Activated T-helper 2 cell treated with anti-CD3 and anti-CD28 coated beads, Interferon-gamma antibody, Interleukin-2, Interleukin-4, amounts not matched to agents 10 μg/mL and 5 μg/mL and 100 μg/mL, durations not matched to agents 14 hours and 24 hours and 36 hours (primary cell): ENCODE data around the gene SEMA6B. TPM values are rescaled to one million over a fixed set of nuclear protein-coding genes. Genes with fewer than 3 reads are reported as not detected.
A peak's percentile ranks its signal among the peaks of the same experiment; 100 is the strongest.

Experiments used
- DNase-seq: peaks from one replicate; pipeline ENCODE4 v3.0.0; 2021; ENCODE audit warnings: low spot score
- H3K27ac Mint-ChIP-seq: one replicate; pipeline ENCODE4 v1.8.0; 2021; ENCODE audit warnings: mixed read lengths
- H3K27me3 Mint-ChIP-seq: one replicate; pipeline ENCODE4 v1.8.0; 2021; ENCODE audit warnings: low read depth, mixed read lengths
- H3K36me3 Mint-ChIP-seq: one replicate; pipeline ENCODE4 v1.8.0; 2021; ENCODE audit warnings: low read depth, mixed read lengths
- H3K4me1 Mint-ChIP-seq: one replicate; pipeline ENCODE4 v1.8.0; 2021; ENCODE audit warnings: low read depth, mixed read lengths
- H3K4me3 Mint-ChIP-seq: one replicate; pipeline ENCODE4 v1.8.0; 2021; ENCODE audit warnings: low read depth, mild to moderate bottlenecking, moderate library complexity, mixed read lengths
- H3K9me3 Mint-ChIP-seq: one replicate; pipeline ENCODE4 v1.8.0; 2021; ENCODE audit warnings: mixed read lengths
- intact Hi-C: fragments of 100-400 bp; cut with micrococcal nuclease; formaldehyde crosslinking; loops from one replicate; pipeline ENCODE4 v1.15.1; 2023
- total RNA-seq: library from RNA; stranded (reverse); gene quantifications from 2 replicates; pipeline ENCODE4 v1.2.3, GENCODE V29; 2022

Gene SEMA6B
- total RNA-seq, 1 donor from 2014 or later, result not detected

- DNase-seq, result no peak
- peaks cover 3% of the 10 kb centered on the region for H3K36me3 Mint-ChIP-seq
- no peaks in the 10 kb centered on the region for H3K9me3 Mint-ChIP-seq
- intact Hi-C loops, result no loop called here
- H3K27me3 Mint-ChIP-seq, result no peaks in the 10 kb centered on the region
- H3K27ac Mint-ChIP-seq, result no peak overlapping the region
- H3K4me3 Mint-ChIP-seq, result no peak overlapping the region
- H3K4me1 Mint-ChIP-seq, result peaks cover 6% of the 10 kb centered on the region
Measured at GRCh38 chr19:4508698-4509097, 50.8 kb downstream of the SEMA6B start.

GRCh38 chr19:4507804-4508203 is 51.7 kb downstream of the SEMA6B start:
- Mint-ChIP-seq H3K36me3 (peaks cover 3% of the 10 kb centered on the region), H3K27me3 (no peaks in the 10 kb centered on the region), H3K4me1 (peaks cover 6% of the 10 kb centered on the region), H3K27ac (no peak overlapping the region), H3K9me3 (no peaks in the 10 kb centered on the region), H3K4me3 (no peak overlapping the region)
- intact Hi-C loops, result no loop called here
- DNase-seq, result no peak

DNA sequence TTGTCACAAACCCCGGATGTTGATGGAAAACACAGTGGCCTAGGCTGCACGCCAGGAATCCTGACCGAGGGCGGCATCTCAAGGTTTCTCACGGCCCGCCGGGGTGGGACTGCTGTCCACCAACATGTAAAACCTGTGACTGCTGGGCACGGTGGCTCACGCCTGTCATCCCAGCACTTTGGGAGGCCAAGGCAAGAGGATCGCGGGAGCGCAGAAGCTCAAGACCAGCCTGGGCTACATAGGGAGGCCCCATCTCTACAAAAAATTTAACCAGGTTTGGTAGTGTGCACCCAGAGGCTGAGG is 52.4 kb downstream of the SEMA6B start:
- no peak overlapping the region for H3K4me3 Mint-ChIP-seq
- DNase-seq, result no peak
- H3K4me1 Mint-ChIP-seq, result peaks cover 6% of the 10 kb centered on the region
- no peaks in the 10 kb centered on the region for H3K27me3 Mint-ChIP-seq
- intact Hi-C loops, result no loop called here
- H3K9me3 Mint-ChIP-seq, result no peaks in the 10 kb centered on the region
- peaks cover 3% of the 10 kb centered on the region for H3K36me3 Mint-ChIP-seq
- no peak overlapping the region for H3K27ac Mint-ChIP-seq

- Mint-ChIP-seq H3K4me3 (no peak overlapping the region), H3K9me3 (no peaks in the 10 kb centered on the region), H3K27ac (peak overlapping the region; percentile 74), H3K36me3 (peaks cover 3% of the 10 kb centered on the region), H3K4me1 (peaks cover 6% of the 10 kb centered on the region), H3K27me3 (no peaks in the 10 kb centered on the region)
- intact Hi-C loops, result no loop called here
- DNase-seq, result no peak
Measured at GRCh38 chr19:4506449-4507149, 52.9 kb downstream of the SEMA6B start.

GRCh38 chr19:4505570-4506448 is 53.7 kb downstream of the SEMA6B start:
- H3K27ac Mint-ChIP-seq, result peak overlapping the region; percentile 74
- no peaks in the 10 kb centered on the region for H3K27me3 Mint-ChIP-seq
- no peak for DNase-seq
- no peaks in the 10 kb centered on the region for H3K9me3 Mint-ChIP-seq
- H3K4me3 Mint-ChIP-seq, result no peak overlapping the region
- intact Hi-C loops, result no loop called here
- H3K4me1 Mint-ChIP-seq, result peaks cover 6% of the 10 kb centered on the region
- H3K36me3 Mint-ChIP-seq, result peaks cover 3% of the 10 kb centered on the region

GRCh38 chr19:4504891-4505569 is 54.5 kb downstream of the SEMA6B start:
- Mint-ChIP-seq H3K4me3 (no peak overlapping the region), H3K27ac (peak overlapping the region; percentile 38), H3K27me3 (no peaks in the 10 kb centered on the region), H3K9me3 (no peaks in the 10 kb centered on the region), H3K36me3 (peaks cover 3% of the 10 kb centered on the region), H3K4me1 (peaks cover 6% of the 10 kb centered on the region)
- intact Hi-C loops, result no loop called here
- DNase-seq, result no peak

GRCh38 chr19:4504297-4504701 is 55.2 kb downstream of the SEMA6B start:
- H3K4me3 Mint-ChIP-seq, result no peak overlapping the region
- H3K27me3 Mint-ChIP-seq, result no peaks in the 10 kb centered on the region
- H3K4me1 Mint-ChIP-seq, result peaks cover 6% of the 10 kb centered on the region
- H3K9me3 Mint-ChIP-seq, result no peaks in the 10 kb centered on the region
- H3K36me3 Mint-ChIP-seq, result peaks cover 5% of the 10 kb centered on the region
- intact Hi-C loops, result no loop called here
- DNase-seq, result no peak
- no peak overlapping the region for H3K27ac Mint-ChIP-seq

DNA sequence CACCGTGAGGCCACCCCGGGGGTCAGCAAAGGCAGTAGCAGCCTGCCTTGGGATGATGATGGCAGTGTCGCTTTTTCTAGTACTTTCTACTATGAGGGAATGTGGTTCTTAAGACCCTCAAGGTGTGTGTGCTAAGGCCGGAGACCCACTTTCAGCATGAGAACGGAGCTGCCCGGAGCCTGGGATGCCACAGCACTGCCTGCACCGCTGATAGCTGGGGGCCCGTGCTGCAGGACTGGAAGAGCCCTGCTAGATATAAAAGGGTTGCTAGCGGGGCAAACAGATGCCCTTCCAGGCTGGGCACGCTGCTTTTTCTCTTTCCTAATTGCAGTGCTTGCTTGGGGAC is 55.7 kb downstream of the SEMA6B start:
- Mint-ChIP-seq H3K36me3 (peaks cover 6% of the 10 kb centered on the region), H3K27me3 (no peaks in the 10 kb centered on the region), H3K4me3 (no peak overlapping the region), H3K9me3 (no peaks in the 10 kb centered on the region), H3K4me1 (peaks cover 6% of the 10 kb centered on the region), H3K27ac (no peak overlapping the region)
- no peak for DNase-seq
- intact Hi-C loops, result no loop called here

- no peak for DNase-seq
- no peaks in the 10 kb centered on the region for H3K27me3 Mint-ChIP-seq
- H3K9me3 Mint-ChIP-seq, result no peaks in the 10 kb centered on the region
- H3K36me3 Mint-ChIP-seq, result peaks cover 6% of the 10 kb centered on the region
- intact Hi-C loops, result no loop called here
- peaks cover 6% of the 10 kb centered on the region for H3K4me1 Mint-ChIP-seq
- H3K4me3 Mint-ChIP-seq, result no peak overlapping the region
- H3K27ac Mint-ChIP-seq, result no peak overlapping the region
Measured at GRCh38 chr19:4503132-4503824, 56.2 kb downstream of the SEMA6B start.

- no peaks in the 10 kb centered on the region for H3K27me3 Mint-ChIP-seq
- peaks cover 6% of the 10 kb centered on the region for H3K36me3 Mint-ChIP-seq
- H3K4me1 Mint-ChIP-seq, result peaks cover 6% of the 10 kb centered on the region
- H3K9me3 Mint-ChIP-seq, result no peaks in the 10 kb centered on the region
- no peak overlapping the region for H3K4me3 Mint-ChIP-seq
- no peak for DNase-seq
- intact Hi-C loops, result no loop called here
- no peak overlapping the region for H3K27ac Mint-ChIP-seq
Measured at GRCh38 chr19:4502282-4503131, 57.0 kb downstream of the SEMA6B start.

DNA sequence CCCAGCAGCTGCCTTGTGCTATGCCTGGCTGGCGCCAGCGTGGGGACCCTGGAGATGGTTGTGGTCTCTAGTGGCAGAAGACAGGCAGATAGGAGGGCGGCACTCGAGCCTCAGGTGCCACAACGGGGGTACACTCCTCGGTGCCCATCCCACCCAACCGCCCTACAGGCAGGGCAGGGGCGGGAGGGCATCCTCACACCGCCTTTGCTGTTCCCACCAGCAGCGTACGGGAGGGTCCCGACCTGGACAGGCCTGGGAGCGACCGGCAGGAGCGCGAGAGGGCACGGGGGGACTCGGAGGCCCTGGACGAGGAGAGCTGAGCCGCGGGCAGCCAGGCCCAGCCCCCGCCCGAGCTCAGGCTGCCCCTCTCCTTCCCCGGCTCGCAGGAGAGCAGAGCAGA is 57.8 kb downstream of the SEMA6B start:
- H3K27me3 Mint-ChIP-seq, result no peaks in the 10 kb centered on the region
- H3K9me3 Mint-ChIP-seq, result no peaks in the 10 kb centered on the region
- no peak overlapping the region for H3K27ac Mint-ChIP-seq
- no peak overlapping the region for H3K4me3 Mint-ChIP-seq
- intact Hi-C loops, result no loop called here
- H3K4me1 Mint-ChIP-seq, result peaks cover 5% of the 10 kb centered on the region
- no peak for DNase-seq
- peaks cover 6% of the 10 kb centered on the region for H3K36me3 Mint-ChIP-seq
